K562 (cell line): ENCODE data around the gene CLEC1A.

ENCODE experiments used
- BCL6 ChIP-seq: fragments of 250-450 bp; sonication (Bioruptor Pico); IDR thresholded peaks from 2 replicates; pipeline ENCODE4 v1.4.0; 2020
- SMC3 ChIP-seq: conservative IDR thresholded peaks from 2 replicates; pipeline ENCODE4 v1.6.1; 2011; ENCODE audit warnings: low read depth, low read length, improper control_type of control experiment; ENCODE audit not compliant: insufficient read depth

GRCh38 chr12:10132850-10133370, 34.1 kb upstream of the CLEC1A start:
- no peak for TF ChIP-seq SMC3
- no peak for TF ChIP-seq BCL6 (CRISPR knock-in tag)
